GM19372 (cell line): ENCODE measurements around the gene NPAS3.
A peak's percentile ranks its signal among the peaks of the same experiment; 100 is the strongest.

Experiments used
- ATAC-seq: cut with Tn5 transposase; IDR thresholded peaks from one replicate; pipeline ENCODE4 v1.9.1; 2021; ENCODE audit warnings: mild to moderate bottlenecking, low read depth, moderate library complexity; ENCODE audit not compliant: unreplicated experiment

The NPAS3 gene

GRCh38 chr14:32938719-32939253, at the start of gene NPAS3:
NPAS3 (plus strand) TSS chr14:32938879.
- peak; percentile 26 for ATAC-seq

GRCh38 chr14:32896979-32897697, 41.5 kb upstream of the NPAS3 start:
- ATAC-seq, result no peak

GRCh38 chr14:32897698-32898064, 41.0 kb upstream of the NPAS3 start:
- no peak for ATAC-seq

GRCh38 chr14:32898876-32899275, 39.8 kb upstream of the NPAS3 start:
- no peak for ATAC-seq

- no peak for ATAC-seq
Observed at GRCh38 chr14:32900547-32900946, 38.1 kb upstream of the NPAS3 start.

- no peak for ATAC-seq
Observed at GRCh38 chr14:32905013-32905412, 33.7 kb upstream of the NPAS3 start.

- no peak for ATAC-seq
Observed at GRCh38 chr14:32906672-32907071, 32.0 kb upstream of the NPAS3 start.

GRCh38 chr14:32908196-32909084, 30.2 kb upstream of the NPAS3 start:
- ATAC-seq, result no peak

- ATAC-seq, result no peak
Observed at GRCh38 chr14:32913725-32914124, 25.0 kb upstream of the NPAS3 start.

- no peak for ATAC-seq
Observed at GRCh38 chr14:32914391-32914790, 24.3 kb upstream of the NPAS3 start.

- no peak for ATAC-seq
Observed at GRCh38 chr14:32920696-32921276, 17.9 kb upstream of the NPAS3 start.

GRCh38 chr14:32925439-32925838, 13.2 kb upstream of the NPAS3 start:
- no peak for ATAC-seq

GRCh38 chr14:32932302-32932913, 6.3 kb upstream of the NPAS3 start:
- no peak for ATAC-seq

GRCh38 chr14:32932914-32933628, 5.6 kb upstream of the NPAS3 start:
- no peak for ATAC-seq

GRCh38 chr14:32933629-32934072, 5.0 kb upstream of the NPAS3 start:
- no peak for ATAC-seq

GRCh38 chr14:32934073-32934880, 4.4 kb upstream of the NPAS3 start:
- ATAC-seq, result no peak

- no peak for ATAC-seq
Observed at GRCh38 chr14:32934881-32935633, 3.6 kb upstream of the NPAS3 start.

- ATAC-seq, result peak; percentile 45
Observed at GRCh38 chr14:32939254-32940065, 781 bp downstream of the NPAS3 start.
